ENCODE measurements around the gene PIGA.

GRCh38 chrX:15334561-15334960 is 762 bp downstream of the PIGA start:
- TF ChIP-seq ZNF660 (tag by site-specific recombination; IDR thresholded peaks at IDR 0.05) = no peak
- no peak for TF ChIP-seq CTCF (tag by site-specific recombination; IDR thresholded peaks at IDR 0.05)
